Panc1 (cell line): ENCODE results near the gene FGF2. TPM values are rescaled to one million over a fixed set of nuclear protein-coding genes. Genes with fewer than 3 reads are reported as not detected.
A peak's percentile ranks its signal among the peaks of the same experiment; 100 is the strongest.

Experiments used
- ATAC-seq: fragments of 200-7000 bp; cut with Tn5 transposase; 2 replicates; pipeline ENCODE4 v1.9.1; 2020; ENCODE audit warnings: mild to moderate bottlenecking, moderate library complexity
- BruUV-seq: library from RNA; stranded (reverse); fragments of 400-500 nt; replicated peaks from 2 replicates; lab custom pipeline; 2021; lab: Mats Ljungman, UMichigan
- CTCF ChIA-PET: fragments of 300-600 bp; sonication (Branson Sonifier 250); formaldehyde crosslinking; loops from one replicate; lab custom pipeline; 2022; ENCODE audit warnings: antibody characterized with exemption; lab: Charles Lee
- POLR2A ChIA-PET: fragments of 300-600 bp; sonication (Branson Sonifier 250); formaldehyde crosslinking; loops from one replicate; lab custom pipeline; 2022; ENCODE audit warnings: antibody characterized with exemption; lab: Charles Lee
- DNase-seq: peaks from one replicate; pipeline ENCODE4 v3.0.0-alpha.2; 2010; ENCODE audit warnings: low read depth, low spot score
- H3K27ac ChIP-seq: 2 replicates; pipeline ENCODE4 v1.5.1; 2011; ENCODE audit warnings: mild to moderate bottlenecking, low read length, inconsistent platforms
- H3K27me3 ChIP-seq: fragments of 200-500 bp; sonication (Bioruptor generic); 2 replicates; pipeline ENCODE4 v1.6.0; 2014; ENCODE audit warnings: low read length, inconsistent platforms; ENCODE audit not compliant: control insufficient read depth, insufficient read depth
- H3K36me3 ChIP-seq: fragments of 200-500 bp; sonication (Bioruptor generic); 2 replicates; pipeline ENCODE4 v1.5.1; 2014; ENCODE audit warnings: inconsistent platforms, mild to moderate bottlenecking, low read length, moderate library complexity; ENCODE audit not compliant: control insufficient read depth, insufficient read depth
- H3K4me1 ChIP-seq: 2 replicates; pipeline ENCODE4 v1.5.1; 2011; ENCODE audit warnings: inconsistent platforms, mild to moderate bottlenecking, low read length, moderate library complexity; ENCODE audit not compliant: control insufficient read depth, insufficient read depth
- H3K4me3 ChIP-seq, 2 experiments: 2 replicates each; pipeline ENCODE4 v1.5.1; 2011 to 2012; ENCODE audit warnings: low read depth in 2 of 2, low read length in 2 of 2, mild to moderate bottlenecking in 2 of 2, inconsistent platforms in 1 of 2, moderate library complexity in 1 of 2
- H3K9me3 ChIP-seq: fragments of 200-500 bp; sonication (Bioruptor generic); 2 replicates; pipeline ENCODE4 v1.5.1; 2014; ENCODE audit warnings: low read depth, mild to moderate bottlenecking, inconsistent platforms, low read length, moderate library complexity; ENCODE audit not compliant: control insufficient read depth, insufficient read depth
- POLR2AphosphoS5 ChIP-seq: IDR thresholded peaks from 2 replicates; pipeline ENCODE4 v1.6.1; 2012; ENCODE audit warnings: mild to moderate bottlenecking, low read depth, low read length, moderate library complexity
- SIN3A ChIP-seq: IDR thresholded peaks from 2 replicates; pipeline ENCODE4 v1.6.1; 2012; ENCODE audit warnings: low read depth, mild to moderate bottlenecking, low read length, moderate library complexity, borderline replicate concordance; ENCODE audit not compliant: insufficient read depth
- TCF7L2 ChIP-seq: IDR thresholded peaks from 2 replicates; pipeline ENCODE4 v1.6.1; 2011; ENCODE audit warnings: mild to moderate bottlenecking, low read depth, low read length, inconsistent platforms
- in situ Hi-C: cut with HindIII; loops from 2 replicates; pipeline ENCODE4 v1.10.0; 2016; ENCODE audit warnings: low sequenced_read_pairs, low pct_unique_long_range_greater_than_20kb
- intact Hi-C: fragments of 100-400 bp; cut with micrococcal nuclease; formaldehyde crosslinking; loops from one replicate; pipeline ENCODE4 v1.10.0; 2022; ENCODE audit not compliant: unreplicated experiment
- total RNA-seq: library from RNA; stranded (reverse); gene quantifications from one replicate; pipeline ENCODE4 v1.2.1, GENCODE V29; 2021; ENCODE audit not compliant: unreplicated experiment
- TF ChIP-seq, protein P1 (sequence below): fragments of 450-650 bp; IDR thresholded peaks from 2 replicates; pipeline ENCODE4 v1.5.1; 2017; ENCODE audit warnings: mild to moderate bottlenecking
- TF ChIP-seq, protein P2 (sequence below), 2 experiments: IDR thresholded peaks; 2 replicates each; pipeline ENCODE4 v1.6.1; 2011 to 2012; ENCODE audit warnings: low read depth in 2 of 2, control low read depth in 1 of 2, low read length in 1 of 2, mild to moderate bottlenecking in 1 of 2, moderate library complexity in 1 of 2; ENCODE audit not compliant: insufficient read depth in 1 of 2

The FGF2 gene
- total RNA-seq, 1 experiment from 2014 or later = 21.7 TPM

DNA sequence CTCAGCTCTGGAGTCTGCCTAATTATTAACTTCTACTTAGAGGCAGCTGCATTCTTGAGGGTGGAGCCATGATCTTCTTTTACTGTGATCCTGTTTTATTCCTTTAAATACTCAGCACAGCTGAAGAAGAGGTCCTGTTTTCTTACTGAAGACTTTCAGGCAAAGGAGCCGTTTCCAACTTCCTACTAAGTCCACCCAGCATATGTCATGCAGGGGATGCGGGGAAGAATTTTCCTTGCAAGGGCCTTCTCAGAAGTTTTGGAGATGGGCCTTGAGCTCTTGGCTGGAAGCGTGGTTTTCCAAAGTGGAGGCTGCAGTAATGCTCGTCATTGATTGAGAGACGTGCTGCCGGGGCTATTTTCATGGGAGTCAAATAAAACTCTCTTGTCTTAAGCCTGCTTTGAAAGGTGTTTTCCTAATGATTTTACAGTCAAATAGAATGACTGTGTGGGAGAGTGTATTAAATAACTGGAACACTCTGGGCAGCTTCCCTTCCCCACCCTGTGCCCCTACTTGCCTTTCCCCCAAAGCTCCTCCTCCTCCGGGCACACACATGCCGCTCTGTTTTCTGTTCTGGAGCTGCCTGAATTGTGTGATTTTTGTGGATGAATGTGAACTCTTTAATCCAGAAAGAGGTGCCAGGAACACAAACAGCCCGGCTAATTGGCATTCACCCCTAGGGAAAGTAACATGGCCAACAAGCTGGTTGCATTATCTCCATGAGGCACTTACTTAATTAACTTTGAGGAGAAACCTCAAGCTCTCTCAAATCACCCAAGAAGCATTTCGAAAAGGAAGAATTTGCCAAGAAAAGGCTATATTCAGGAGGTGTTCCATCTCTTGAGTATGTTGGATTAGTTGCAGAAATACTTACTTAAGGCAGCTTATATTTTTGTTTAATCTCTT is 28.1 kb downstream of the FGF2 start:
- no peaks in the 10 kb centered on the region for H3K27me3 ChIP-seq
- peak overlapping the region; percentile 40; the same call in 1 of the 2 replicates for H3K27ac ChIP-seq
- H3K9me3 ChIP-seq = no peaks in the 10 kb centered on the region
- intact Hi-C loops (no loop called here), in situ Hi-C loops (no loop called here)
- CTCF ChIA-PET = no interaction called here
- no peaks in the 10 kb centered on the region for H3K36me3 ChIP-seq
- no peak for DNase-seq
- no TSS peak for BruUV-seq
- ATAC-seq = peak; percentile 63
- H3K4me1 ChIP-seq = peaks cover 22% of the 10 kb centered on the region
- POLR2A ChIA-PET = no interaction called here
- TF ChIP-seq SIN3A = no peak
- TF ChIP-seq POLR2AphosphoS5 = no peak
- TF ChIP-seq, protein P1, sequence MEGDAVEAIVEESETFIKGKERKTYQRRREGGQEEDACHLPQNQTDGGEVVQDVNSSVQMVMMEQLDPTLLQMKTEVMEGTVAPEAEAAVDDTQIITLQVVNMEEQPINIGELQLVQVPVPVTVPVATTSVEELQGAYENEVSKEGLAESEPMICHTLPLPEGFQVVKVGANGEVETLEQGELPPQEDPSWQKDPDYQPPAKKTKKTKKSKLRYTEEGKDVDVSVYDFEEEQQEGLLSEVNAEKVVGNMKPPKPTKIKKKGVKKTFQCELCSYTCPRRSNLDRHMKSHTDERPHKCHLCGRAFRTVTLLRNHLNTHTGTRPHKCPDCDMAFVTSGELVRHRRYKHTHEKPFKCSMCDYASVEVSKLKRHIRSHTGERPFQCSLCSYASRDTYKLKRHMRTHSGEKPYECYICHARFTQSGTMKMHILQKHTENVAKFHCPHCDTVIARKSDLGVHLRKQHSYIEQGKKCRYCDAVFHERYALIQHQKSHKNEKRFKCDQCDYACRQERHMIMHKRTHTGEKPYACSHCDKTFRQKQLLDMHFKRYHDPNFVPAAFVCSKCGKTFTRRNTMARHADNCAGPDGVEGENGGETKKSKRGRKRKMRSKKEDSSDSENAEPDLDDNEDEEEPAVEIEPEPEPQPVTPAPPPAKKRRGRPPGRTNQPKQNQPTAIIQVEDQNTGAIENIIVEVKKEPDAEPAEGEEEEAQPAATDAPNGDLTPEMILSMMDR = no peak
- TF ChIP-seq, protein P2, sequence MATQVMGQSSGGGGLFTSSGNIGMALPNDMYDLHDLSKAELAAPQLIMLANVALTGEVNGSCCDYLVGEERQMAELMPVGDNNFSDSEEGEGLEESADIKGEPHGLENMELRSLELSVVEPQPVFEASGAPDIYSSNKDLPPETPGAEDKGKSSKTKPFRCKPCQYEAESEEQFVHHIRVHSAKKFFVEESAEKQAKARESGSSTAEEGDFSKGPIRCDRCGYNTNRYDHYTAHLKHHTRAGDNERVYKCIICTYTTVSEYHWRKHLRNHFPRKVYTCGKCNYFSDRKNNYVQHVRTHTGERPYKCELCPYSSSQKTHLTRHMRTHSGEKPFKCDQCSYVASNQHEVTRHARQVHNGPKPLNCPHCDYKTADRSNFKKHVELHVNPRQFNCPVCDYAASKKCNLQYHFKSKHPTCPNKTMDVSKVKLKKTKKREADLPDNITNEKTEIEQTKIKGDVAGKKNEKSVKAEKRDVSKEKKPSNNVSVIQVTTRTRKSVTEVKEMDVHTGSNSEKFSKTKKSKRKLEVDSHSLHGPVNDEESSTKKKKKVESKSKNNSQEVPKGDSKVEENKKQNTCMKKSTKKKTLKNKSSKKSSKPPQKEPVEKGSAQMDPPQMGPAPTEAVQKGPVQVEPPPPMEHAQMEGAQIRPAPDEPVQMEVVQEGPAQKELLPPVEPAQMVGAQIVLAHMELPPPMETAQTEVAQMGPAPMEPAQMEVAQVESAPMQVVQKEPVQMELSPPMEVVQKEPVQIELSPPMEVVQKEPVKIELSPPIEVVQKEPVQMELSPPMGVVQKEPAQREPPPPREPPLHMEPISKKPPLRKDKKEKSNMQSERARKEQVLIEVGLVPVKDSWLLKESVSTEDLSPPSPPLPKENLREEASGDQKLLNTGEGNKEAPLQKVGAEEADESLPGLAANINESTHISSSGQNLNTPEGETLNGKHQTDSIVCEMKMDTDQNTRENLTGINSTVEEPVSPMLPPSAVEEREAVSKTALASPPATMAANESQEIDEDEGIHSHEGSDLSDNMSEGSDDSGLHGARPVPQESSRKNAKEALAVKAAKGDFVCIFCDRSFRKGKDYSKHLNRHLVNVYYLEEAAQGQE (IDR thresholded peaks at IDR 0.05; ENCODE audit: insufficient read depth in 1 of 2, low read depth in 2 of 2, low read length in 1 of 2) = no peak
- no peak for TF ChIP-seq TCF7L2
- H3K4me3 ChIP-seq = peak overlapping the region; percentile 4 to 41; a peak in 2 of 4 replicates

DNA sequence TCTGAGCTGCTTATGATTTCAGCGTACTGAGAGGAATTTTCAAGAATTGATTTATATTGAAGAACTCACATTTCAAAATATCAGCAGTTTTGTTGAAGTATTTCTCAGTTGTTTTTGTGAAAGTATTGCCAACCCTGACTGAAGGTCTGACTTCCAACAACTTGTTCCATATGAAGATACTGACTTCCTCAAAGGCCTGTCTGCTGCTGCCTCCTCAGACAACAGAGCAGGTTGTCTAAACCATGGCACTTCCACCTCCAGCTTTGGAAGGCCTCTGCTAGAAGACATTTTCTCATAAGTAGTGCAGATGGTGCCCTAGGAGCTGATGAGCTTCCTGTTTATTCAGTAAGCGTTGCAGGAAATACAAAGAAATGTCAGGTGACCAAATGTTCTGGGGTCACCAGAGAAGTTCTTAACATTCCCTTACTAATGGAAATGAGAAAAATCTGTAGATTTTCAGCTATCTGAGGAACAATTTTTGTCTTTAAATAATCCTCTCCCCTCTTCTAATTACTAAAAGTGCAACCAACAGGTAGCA is 28.8 kb downstream of the FGF2 start:
- H3K4me3 ChIP-seq = no peak overlapping the region
- in situ Hi-C loops (no loop called here), intact Hi-C loops (no loop called here)
- ATAC-seq (no peak), DNase-seq (no peak)
- H3K9me3 ChIP-seq = no peaks in the 10 kb centered on the region
- BruUV-seq = no TSS peak
- no peaks in the 10 kb centered on the region for H3K36me3 ChIP-seq
- H3K27me3 ChIP-seq = no peaks in the 10 kb centered on the region
- peak overlapping the region; percentile 40; the same call in 1 of the 2 replicates for H3K27ac ChIP-seq
- ChIA-PET CTCF (no interaction called here), POLR2A (no interaction called here)
- peaks cover 22% of the 10 kb centered on the region for H3K4me1 ChIP-seq
- TF ChIP-seq TCF7L2 (no peak), POLR2AphosphoS5 (no peak), SIN3A (no peak)
- TF ChIP-seq, protein P2 (IDR thresholded peaks at IDR 0.05; ENCODE audit: insufficient read depth in 1 of 2, low read depth in 2 of 2, low read length in 1 of 2) = no peak
- TF ChIP-seq, protein P1 = no peak
